Stimulated activated naive CD8-positive, alpha-beta T cell treated with anti-CD3 and anti-CD28 coated beads, Interleukin-15, Interleukin-2, amounts not matched to agents 100 ng/mL and 50 ng/mL, for 24 hours (primary cell): Measurements from ENCODE around the gene SCN1B.
A peak's percentile ranks its signal among the peaks of the same experiment; 100 is the strongest.
"Not testable (repeated sequence)": the region's sequence is repeated elsewhere in the genome, so short reads cannot be mapped to it uniquely, and the experiment has no call there.

Experiments
- H3K27ac Mint-ChIP-seq: one replicate; pipeline ENCODE4 v1.8.0; 2021; ENCODE audit warnings: mild to moderate bottlenecking, mixed read lengths
- H3K27me3 Mint-ChIP-seq: one replicate; pipeline ENCODE4 v1.8.0; 2021; ENCODE audit warnings: mixed read lengths
- H3K36me3 Mint-ChIP-seq: one replicate; pipeline ENCODE4 v1.8.0; 2021; ENCODE audit warnings: low read depth, mixed read lengths
- H3K4me1 Mint-ChIP-seq: one replicate; pipeline ENCODE4 v1.8.0; 2021; ENCODE audit warnings: low read depth, mixed read lengths
- H3K4me3 Mint-ChIP-seq: one replicate; pipeline ENCODE4 v1.8.0; 2021; ENCODE audit warnings: mild to moderate bottlenecking, mixed read lengths
- H3K9me3 Mint-ChIP-seq: one replicate; pipeline ENCODE4 v1.8.0; 2021; ENCODE audit warnings: mixed read lengths

SCN1B gene

DNA sequence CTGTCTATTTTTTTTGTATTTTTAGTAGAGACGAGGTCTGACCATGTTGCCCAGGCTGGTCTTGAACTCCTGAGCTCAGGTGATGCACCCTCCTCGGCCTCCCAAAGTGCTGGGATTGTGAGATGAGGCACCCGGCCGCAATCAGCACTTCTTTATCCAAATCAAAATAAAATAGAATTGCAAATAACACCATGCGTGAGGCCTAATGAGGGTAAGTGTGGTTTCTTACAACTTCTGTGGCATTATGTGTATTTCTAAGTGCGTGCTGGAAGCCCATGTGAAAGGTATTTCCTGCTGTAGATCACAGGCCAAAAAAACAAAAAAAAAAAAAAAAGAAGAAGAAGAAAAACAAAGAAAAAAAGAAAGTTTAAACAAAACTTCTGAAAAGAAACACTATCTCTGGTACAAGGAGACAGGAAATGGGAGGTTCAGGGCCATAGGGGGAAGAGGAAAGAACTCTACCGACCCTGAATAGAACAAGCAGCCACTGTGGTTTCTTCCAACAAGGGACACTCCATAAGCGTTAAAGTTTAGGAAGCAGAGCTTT, 33.1 kb upstream of the SCN1B start:
- Mint-ChIP-seq H3K4me1 (peaks cover 59% of the 10 kb centered on the region), H3K36me3 (peaks cover 14% of the 10 kb centered on the region), H3K27me3 (no peaks in the 10 kb centered on the region), H3K9me3 (no peaks in the 10 kb centered on the region), H3K27ac (peak overlapping the region; percentile 94), H3K4me3 (peak overlapping the region; percentile 60)

DNA sequence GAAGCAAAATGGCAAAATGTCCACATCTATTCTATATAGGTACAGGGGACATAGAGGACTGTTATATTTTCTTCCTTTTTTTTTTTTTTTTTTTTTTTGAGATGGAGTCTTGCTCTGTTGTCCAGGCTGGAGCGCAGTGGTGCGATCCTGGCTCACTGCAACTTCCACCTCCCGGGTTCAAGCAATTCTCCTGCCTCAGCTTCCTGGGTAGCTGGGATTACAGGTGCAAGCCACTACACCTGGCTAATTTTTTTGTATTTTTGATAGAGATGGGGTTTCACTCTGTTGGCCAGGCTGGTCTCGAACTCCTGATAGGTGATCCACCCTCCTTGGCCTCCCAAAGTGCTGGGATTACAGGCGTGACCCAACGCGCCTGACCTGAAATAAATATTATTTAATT, 32.0 kb upstream of the SCN1B start:
- H3K27me3 Mint-ChIP-seq, H3K9me3 Mint-ChIP-seq: not testable (repeated sequence)
- Mint-ChIP-seq H3K4me3 (peak overlapping the region; percentile 60), H3K36me3 (peaks cover 25% of the 10 kb centered on the region), H3K4me1 (peaks cover 69% of the 10 kb centered on the region), H3K27ac (peak overlapping the region; percentile 94)

DNA sequence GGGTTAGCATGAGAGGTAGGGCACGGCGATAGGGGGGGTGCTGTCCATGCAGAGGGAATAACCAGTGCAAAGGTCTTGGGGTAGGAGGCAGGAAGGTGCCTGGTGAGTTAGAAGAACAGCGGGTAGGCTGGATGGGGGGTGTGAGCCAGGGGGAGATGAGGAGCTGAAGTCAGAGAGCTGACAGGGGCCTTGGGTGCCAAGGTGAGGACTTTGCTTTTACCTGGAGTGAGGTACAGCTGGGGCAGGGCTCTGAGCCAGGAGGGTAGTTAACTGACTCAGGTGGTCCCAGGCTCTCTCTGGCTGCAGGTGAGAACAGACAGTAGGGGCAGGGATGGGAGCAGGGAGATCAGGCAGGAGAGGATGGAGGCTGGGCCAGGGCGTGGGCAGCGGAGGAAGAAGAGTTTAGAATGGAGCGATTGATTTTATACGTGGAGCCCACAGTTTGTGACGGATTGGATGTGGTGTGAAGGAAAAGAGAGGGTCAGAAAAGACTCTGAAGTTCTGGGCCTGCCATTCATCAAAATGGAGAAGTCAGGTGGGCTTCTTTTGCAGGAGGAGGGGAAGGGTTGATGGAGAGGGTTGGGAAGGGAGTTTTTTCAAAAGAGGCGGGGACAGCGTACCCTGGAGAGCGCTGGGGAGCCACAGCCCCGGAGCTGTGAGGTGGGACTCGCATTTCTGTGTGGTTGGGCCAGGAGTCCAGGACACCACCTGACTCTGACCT, 31.3 kb upstream of the SCN1B start:
- H3K4me3 Mint-ChIP-seq, result peak overlapping the region; percentile 87
- peak overlapping the region; percentile 80 for H3K27ac Mint-ChIP-seq
- H3K27me3 Mint-ChIP-seq, result no peaks in the 10 kb centered on the region
- H3K9me3 Mint-ChIP-seq, result no peaks in the 10 kb centered on the region
- peaks cover 73% of the 10 kb centered on the region for H3K4me1 Mint-ChIP-seq
- H3K36me3 Mint-ChIP-seq, result peaks cover 28% of the 10 kb centered on the region

DNA sequence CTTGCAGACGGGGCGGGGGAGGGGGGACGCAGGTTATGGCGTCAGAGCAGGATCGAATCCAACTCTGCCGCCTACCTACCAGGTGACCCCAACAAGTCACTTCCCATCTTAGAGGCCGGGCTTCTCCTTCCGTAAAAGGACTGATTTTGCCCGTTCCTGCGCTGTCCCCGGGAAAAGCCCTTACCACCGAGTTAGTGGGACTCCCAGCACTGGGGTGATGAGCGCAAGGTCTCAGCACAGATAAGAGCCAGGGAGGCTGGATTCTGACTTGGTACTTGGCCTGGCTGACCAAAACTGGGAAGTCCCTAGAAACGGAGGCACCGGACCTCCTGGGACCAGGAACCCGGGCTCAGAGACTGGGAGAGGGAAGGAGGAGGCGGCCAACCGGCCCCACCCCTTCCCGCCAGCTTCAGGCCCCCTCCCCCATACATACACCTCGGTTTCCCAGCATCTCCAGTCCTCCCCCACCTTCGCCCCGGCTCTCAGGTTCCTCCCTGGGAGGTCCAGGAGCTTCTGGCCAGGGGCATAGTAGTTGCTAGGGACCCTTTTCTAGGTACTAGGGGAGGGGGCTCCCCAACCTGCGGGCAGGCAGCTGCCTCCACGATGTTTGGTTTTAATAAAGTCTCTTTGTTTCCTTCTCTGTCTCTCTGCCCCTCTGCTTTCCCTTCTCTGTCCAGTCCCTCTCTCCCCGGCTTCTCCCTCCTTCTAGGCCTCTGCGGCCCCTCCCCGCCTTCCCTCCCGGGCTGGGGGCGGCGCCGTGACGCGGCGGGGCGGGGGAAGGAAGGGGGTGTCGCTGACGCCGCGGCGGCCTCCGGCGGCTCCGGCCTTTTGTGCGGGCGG, 30.6 kb upstream of the SCN1B start, which contains the start of gene GRAMD1A:
TSS of gene GRAMD1A (plus strand) at position 826 of the 840 bp plus-strand sequence. CDS start 156 bp downstream, outside the sequence.
- Mint-ChIP-seq H3K4me1 (peaks cover 78% of the 10 kb centered on the region), H3K36me3 (peaks cover 33% of the 10 kb centered on the region)

DNA sequence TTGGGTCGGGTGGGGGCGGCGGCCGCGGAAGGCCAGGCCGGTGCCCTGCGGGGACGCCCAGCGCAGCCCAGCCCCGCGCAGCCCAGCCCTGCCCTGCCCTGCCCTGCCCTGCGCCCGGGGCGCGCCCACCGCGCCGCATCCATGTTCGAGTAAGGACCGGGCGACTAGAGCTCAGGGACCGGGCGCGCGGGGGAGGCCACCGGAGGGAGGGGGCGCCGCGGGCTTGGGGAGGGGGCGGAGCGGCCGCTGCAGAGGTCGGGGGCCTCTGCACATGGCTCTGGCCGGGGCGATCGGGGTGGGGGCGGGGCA, 30.0 kb upstream of the SCN1B start:
- Mint-ChIP-seq H3K4me1 (peaks cover 77% of the 10 kb centered on the region), H3K4me3 (no peak overlapping the region), H3K36me3 (peaks cover 36% of the 10 kb centered on the region), H3K27me3 (no peaks in the 10 kb centered on the region), H3K9me3 (no peaks in the 10 kb centered on the region), H3K27ac (no peak overlapping the region)

More for the DNA sequence above, 30.6 kb upstream of the SCN1B start, which contains the start of gene GRAMD1A:
- Mint-ChIP-seq H3K27ac (peak within 1 kb of the TSS; percentile 99), H3K9me3 (no peaks in the 10 kb centered on the region), H3K4me3 (peak within 1 kb of the TSS; percentile 100), H3K27me3 (no peaks in the 10 kb centered on the region)

DNA sequence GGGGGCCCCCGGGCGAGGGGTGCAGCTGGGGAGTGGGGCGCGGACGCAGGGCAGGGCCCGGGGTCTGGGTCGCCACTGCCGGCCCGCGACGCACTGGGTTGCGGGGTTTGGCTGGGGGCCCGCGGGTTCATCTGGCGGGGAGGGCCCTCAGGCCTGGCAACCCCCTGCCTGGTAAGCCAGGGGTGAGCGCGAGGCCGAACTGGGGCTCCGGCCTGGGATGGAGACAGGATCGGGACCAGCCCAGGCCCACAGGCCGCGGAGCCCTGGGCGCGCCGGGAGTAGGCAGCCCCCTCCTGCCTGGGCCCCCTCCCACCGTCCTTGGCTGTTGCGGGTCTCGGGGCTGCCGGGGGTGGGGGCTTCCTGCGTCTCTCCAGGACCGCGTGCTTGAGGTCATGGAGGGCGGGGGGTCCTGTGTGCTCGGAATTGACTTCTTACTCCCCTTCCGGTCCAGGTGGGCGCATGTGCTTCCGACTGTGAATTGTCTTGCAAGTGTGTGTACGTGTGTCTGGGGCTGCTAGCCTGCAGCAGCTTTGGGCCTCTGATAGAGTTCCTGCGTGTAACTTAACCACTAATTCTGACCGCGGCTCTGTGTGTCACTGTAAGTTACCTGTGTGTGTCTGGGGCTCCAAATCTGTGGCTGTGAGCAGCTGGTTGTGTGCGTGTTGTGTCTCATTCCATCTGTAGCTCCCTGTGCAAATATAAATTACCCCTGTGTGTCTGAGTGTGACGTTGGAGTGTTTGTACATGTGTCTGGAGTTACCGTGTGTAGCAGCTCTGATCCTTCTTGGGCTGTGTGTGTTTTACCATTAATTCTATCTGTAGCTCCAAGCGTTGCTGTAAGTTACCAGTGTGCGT, 29.4 kb upstream of the SCN1B start:
- H3K9me3 Mint-ChIP-seq, result no peaks in the 10 kb centered on the region
- peak overlapping the region; percentile 100 for H3K4me3 Mint-ChIP-seq
- no peaks in the 10 kb centered on the region for H3K27me3 Mint-ChIP-seq
- peak overlapping the region; percentile 99 for H3K27ac Mint-ChIP-seq
- peaks cover 42% of the 10 kb centered on the region for H3K36me3 Mint-ChIP-seq
- peaks cover 71% of the 10 kb centered on the region for H3K4me1 Mint-ChIP-seq

DNA sequence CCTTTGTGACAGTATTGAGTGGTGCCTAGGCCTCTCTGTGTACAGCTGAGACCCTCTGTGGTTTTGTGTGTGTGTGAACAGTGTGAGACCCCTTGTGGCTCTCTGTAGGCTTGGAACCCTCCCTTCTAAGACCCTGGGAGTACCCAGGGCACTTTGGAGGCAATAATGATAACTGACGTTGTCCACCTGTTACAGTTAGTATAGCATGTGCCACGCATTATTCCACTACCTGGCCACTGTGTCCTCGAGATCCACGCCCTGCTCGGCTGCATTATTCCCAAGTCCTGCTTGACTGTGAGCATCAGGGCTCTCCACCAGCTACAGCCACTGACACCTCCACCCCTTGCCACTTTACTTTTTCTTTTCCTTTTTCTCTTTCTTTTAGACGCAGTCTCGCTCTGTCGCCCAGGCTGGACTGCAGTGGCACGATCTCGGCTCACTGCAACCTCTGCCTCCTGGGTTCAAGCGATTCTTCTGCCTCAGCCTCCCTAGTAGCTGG, 28.2 kb upstream of the SCN1B start:
- Mint-ChIP-seq H3K36me3 (peaks cover 52% of the 10 kb centered on the region), H3K9me3 (no peaks in the 10 kb centered on the region), H3K4me1 (peaks cover 67% of the 10 kb centered on the region), H3K27me3 (no peaks in the 10 kb centered on the region), H3K27ac (peak overlapping the region; percentile 99), H3K4me3 (peak overlapping the region; percentile 100)

DNA sequence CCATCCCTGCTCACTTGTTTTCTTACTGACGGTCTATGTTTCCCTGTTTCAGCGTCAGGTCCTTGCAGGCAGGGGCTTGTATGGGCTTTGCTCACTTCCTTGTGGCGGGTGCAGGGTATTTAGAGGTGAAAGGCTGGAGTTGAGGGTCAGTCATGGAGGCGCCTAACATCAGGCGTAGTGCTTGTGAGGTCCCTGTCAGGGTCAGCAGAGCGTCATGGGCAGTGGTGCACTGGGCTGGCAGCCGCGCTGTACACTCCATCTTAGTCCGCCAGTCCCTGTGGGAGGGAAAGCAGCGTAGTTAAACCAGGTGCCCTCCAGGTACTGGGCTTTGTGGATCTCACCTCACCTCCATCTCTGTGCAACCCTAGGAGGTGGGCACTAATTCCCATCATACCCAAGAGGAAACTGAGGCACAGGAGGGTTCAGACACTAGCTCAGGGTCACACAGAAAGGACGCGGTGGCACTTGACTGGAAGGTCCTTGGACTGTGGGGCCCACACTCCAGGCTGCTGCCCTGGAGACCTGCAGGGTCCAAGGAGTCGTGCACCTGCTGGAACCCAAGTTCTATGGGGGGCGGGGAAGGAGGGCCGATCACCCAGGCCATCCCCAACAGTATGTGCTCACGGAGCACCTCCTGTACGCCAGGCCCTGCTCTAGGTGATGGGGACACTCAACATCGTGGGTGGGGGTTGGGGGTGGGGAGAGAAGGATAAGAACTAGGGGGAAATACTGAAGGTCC, 25.6 kb upstream of the SCN1B start:
- H3K27ac Mint-ChIP-seq, result peak overlapping the region; percentile 99
- H3K36me3 Mint-ChIP-seq, result peaks cover 58% of the 10 kb centered on the region
- peaks cover 52% of the 10 kb centered on the region for H3K4me1 Mint-ChIP-seq
- no peaks in the 10 kb centered on the region for H3K27me3 Mint-ChIP-seq
- no peaks in the 10 kb centered on the region for H3K9me3 Mint-ChIP-seq
- no peak overlapping the region for H3K4me3 Mint-ChIP-seq

DNA sequence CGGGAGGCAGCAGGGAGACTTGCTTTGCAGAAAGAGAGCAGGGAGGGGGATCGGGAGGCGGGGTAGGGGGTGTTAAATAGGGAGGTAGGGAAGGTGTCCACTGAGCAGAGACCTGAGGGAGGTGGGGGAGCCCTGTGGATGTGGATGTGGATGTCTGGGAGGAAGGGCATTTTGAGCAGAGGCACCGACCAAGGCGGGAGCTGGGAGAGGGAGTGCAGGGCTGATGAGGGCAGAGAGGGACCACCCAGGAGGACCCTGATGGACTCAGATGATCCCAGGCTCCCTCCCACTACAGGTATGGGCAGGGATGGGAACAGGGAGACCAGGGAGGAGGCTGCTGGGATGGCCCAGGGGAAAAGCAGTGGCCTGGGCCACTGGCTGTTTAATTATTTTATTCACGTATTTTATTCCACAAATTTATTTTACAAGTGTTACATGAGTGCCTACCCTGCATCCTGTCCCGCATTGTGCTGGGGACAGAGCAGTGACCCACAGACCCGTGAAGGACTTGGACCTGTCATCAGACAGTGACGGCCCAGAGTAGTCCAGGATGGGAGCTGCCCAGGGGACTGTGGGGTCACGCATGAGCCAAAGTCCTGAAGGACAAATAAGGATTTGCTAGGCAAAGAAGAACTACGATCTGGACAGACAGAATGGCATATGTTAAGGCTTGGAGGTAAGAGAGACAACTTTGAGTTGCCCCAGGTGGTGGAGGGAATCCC, 24.9 kb upstream of the SCN1B start:
- Mint-ChIP-seq H3K9me3 (no peaks in the 10 kb centered on the region), H3K4me1 (peaks cover 55% of the 10 kb centered on the region), H3K4me3 (no peak overlapping the region), H3K27ac (peak overlapping the region; percentile 23), H3K27me3 (no peaks in the 10 kb centered on the region), H3K36me3 (peaks cover 62% of the 10 kb centered on the region)

DNA sequence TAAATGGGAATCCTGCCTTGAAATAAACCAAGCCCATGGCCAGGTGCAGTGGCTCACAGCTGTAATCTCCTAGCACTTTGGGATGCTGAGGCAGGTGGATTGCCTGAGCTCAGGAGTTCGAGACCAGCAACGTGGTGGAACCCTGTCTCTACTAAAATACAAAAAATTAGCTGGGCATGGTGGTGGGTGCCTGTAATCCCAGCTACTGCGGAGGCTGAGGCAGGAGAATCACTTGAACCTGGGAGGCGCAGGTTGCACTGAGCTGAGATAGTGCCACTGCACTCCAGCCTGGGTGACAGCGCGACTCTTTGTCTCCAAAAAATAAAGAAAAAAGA, 24.3 kb upstream of the SCN1B start:
- peaks cover 59% of the 10 kb centered on the region for H3K4me1 Mint-ChIP-seq
- not testable (repeated sequence) for H3K4me3 Mint-ChIP-seq, H3K27me3 Mint-ChIP-seq, H3K9me3 Mint-ChIP-seq
- H3K27ac Mint-ChIP-seq, result peak overlapping the region; percentile 23
- peaks cover 64% of the 10 kb centered on the region for H3K36me3 Mint-ChIP-seq

DNA sequence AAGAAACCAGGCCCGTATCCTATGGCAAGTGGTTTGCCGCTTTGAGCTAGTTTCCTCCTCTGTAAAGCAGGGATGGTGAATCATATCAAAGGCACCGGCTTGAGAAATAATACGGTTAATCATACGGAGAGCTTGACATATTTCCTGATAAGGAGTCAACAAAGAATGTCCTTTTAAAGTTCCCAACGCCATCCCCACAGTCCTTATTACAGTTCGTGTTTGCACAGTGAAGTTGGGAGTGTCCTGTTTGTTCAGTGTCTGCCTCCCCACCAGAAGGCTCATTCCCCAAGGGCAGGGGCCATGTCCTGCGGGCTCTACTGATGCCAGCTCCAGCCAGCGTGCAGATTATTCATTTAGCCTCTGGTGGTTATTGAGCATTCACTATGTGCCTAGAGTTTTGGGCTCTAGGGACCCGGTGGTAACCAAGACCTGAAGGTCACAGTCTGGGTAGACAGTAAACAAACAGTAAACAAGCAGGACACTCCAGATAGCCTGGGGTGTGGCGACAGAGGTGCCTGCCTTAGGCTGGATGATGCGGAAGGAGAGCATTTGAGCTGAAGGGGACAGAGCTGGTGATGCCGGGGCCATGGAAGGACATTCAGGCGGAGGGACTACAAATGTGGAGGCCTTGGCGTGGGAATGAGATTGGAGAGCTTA, 23.8 kb upstream of the SCN1B start:
- Mint-ChIP-seq H3K4me1 (peaks cover 60% of the 10 kb centered on the region), H3K9me3 (no peaks in the 10 kb centered on the region), H3K27ac (peak overlapping the region; percentile 2), H3K27me3 (no peaks in the 10 kb centered on the region), H3K4me3 (no peak overlapping the region), H3K36me3 (peaks cover 63% of the 10 kb centered on the region)

DNA sequence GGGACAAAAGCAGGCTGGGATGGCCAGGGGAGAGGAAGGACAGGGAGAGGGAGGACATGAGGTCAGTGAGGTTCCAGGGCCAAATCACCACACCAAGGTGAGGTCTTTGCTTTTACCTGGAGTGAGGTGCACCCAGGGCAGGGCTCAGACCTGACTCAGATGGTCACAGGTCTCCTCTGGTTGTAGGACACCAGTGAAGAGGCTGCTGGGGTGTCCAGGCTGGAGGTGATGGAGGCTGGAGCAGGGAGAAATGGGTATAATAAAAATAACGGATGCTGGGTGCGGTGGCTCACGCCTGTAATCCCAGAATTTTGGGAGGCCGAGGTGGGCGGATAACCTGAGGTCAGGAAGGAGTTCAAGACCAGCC, 23.3 kb upstream of the SCN1B start:
- Mint-ChIP-seq H3K4me3 (no peak overlapping the region), H3K36me3 (peaks cover 61% of the 10 kb centered on the region), H3K27ac (peak overlapping the region; percentile 2), H3K27me3 (no peaks in the 10 kb centered on the region), H3K9me3 (no peaks in the 10 kb centered on the region), H3K4me1 (peaks cover 62% of the 10 kb centered on the region)

DNA sequence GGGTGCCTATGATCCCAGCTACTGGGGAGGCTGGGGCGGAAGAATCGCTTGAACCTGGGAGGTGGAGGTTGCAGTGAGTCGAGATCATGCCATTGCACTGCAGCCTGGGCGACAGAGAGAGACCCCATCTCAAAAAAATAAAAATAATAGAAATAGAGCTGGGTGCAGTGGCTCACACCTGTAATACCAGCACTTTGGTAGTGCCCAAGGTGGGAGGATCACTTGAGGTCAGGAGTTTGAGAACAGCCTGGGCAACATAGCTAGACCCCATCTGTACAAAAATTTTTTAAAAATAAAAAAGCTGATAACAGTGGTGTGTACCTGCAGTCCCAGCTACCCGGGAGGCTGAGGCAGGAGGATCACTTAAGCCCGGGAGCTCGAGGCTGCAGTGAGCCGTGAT, 22.8 kb upstream of the SCN1B start:
- Mint-ChIP-seq H3K36me3 (peaks cover 60% of the 10 kb centered on the region), H3K4me1 (peaks cover 62% of the 10 kb centered on the region)
- H3K9me3 Mint-ChIP-seq, H3K4me3 Mint-ChIP-seq, H3K27me3 Mint-ChIP-seq, H3K27ac Mint-ChIP-seq: not testable (repeated sequence)
